C4-2B (cell line): Measurements from ENCODE around the gene CDH12.

Experiments used
- CTCF ChIP-seq: fragments of 450-650 bp; conservative IDR thresholded peaks from 2 replicates; pipeline ENCODE4 v1.5.1; 2017; ENCODE audit warnings: mild to moderate bottlenecking
- ZFX ChIP-seq: fragments of 450-650 bp; IDR thresholded peaks from 2 replicates; pipeline ENCODE4 v1.6.1; 2017

- TF ChIP-seq CTCF (no peak), ZFX (no peak)
Measured at GRCh38 chr5:22542340-22542739, 310.8 kb downstream of the CDH12 start.
